ENCODE data around the gene KANTR. TPM values are rescaled to one million over a fixed set of nuclear protein-coding genes. Genes with fewer than 3 reads are reported as not detected.

The KANTR gene
- total RNA-seq, 1 experiment from 2014 or later, result 25.3 TPM

DNA sequence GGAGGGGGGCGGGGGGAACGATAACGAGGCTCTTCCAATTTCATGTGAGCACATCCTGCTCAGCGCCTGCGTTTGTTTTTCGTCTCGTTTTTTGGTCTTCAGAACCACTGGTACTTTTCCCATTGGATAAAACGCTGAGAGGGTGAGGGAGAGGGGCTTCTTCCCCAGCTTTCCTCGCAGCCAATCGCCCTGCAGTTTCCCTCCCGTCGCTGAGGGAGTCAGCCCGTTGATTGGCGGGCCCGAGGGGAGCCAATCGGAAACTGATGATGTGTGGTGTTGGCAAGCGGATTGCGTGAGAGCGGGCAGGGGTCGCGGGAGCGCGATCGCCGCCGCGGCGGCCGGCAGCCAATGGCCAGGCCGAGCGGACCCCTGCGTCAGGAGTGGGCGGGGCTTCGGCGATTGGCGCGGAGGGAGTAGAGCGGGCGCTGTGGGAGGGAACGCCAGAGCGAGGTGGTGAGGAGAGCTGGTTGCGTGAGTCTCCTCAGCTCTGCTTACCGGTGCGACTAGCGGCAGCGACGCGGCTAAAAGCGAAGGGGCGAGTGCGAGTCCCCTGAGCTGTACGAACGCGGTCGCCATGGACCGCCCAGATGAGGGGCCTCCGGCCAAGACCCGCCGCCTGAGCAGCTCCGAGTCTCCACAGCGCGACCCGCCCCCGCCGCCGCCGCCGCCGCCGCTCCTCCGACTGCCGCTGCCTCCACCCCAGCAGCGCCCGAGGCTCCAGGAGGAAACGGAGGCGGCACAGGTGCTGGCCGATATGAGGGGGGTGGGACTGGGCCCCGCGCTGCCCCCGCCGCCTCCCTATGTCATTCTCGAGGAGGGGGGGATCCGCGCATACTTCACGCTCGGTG is 11.8 kb upstream of the KANTR start, which contains the start of gene TSPYL2:
Gene TSPYL2 (plus strand): TSS at position 443 of the 848 bp plus-strand sequence. CDS start 132 bp downstream, at position 575.
- TF ChIP-seq, protein P1, sequence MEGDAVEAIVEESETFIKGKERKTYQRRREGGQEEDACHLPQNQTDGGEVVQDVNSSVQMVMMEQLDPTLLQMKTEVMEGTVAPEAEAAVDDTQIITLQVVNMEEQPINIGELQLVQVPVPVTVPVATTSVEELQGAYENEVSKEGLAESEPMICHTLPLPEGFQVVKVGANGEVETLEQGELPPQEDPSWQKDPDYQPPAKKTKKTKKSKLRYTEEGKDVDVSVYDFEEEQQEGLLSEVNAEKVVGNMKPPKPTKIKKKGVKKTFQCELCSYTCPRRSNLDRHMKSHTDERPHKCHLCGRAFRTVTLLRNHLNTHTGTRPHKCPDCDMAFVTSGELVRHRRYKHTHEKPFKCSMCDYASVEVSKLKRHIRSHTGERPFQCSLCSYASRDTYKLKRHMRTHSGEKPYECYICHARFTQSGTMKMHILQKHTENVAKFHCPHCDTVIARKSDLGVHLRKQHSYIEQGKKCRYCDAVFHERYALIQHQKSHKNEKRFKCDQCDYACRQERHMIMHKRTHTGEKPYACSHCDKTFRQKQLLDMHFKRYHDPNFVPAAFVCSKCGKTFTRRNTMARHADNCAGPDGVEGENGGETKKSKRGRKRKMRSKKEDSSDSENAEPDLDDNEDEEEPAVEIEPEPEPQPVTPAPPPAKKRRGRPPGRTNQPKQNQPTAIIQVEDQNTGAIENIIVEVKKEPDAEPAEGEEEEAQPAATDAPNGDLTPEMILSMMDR (conservative IDR thresholded peaks at IDR 0.05), result no peak
- TF ChIP-seq EZH2 (IDR thresholded peaks at IDR 0.05; ENCODE audit: low read depth), result no peak
- no peaks in the 10 kb centered on the region for H3K9me3 ChIP-seq (ENCODE audit: insufficient read depth, low read depth)
- H3K27me3 ChIP-seq (ENCODE audit: insufficient read depth, low read depth), result no peaks in the 10 kb centered on the region
- H2AFZ ChIP-seq, result no peak within 1 kb of the TSS
- POLR2A ChIA-PET (ENCODE audit: unreplicated experiment), result interaction anchor here (0.5 to 1.0 kb wide), 8 partner anchors 39 to 1918 kb away, joined by 3 to 13 read pairs (median 4); partner anchors contain the start of gene APEX2
- no TSS peak for BruUV-seq (replicated peaks)
- intact Hi-C loops (cut with micrococcal nuclease; ENCODE audit: unreplicated experiment), result loop anchor here (1.0 kb wide), 1 partner anchor 11 kb away; no protein-coding TSS in a partner anchor
- DNase-seq, result peak; percentile 79 to 98
- H4K20me1 ChIP-seq (ENCODE audit: insufficient read depth), result no peaks in the 10 kb centered on the region
- H3K79me2 ChIP-seq (ENCODE audit: low read depth), result no peaks in the 10 kb centered on the region
- no peaks in the 10 kb centered on the region for H3K9me2 ChIP-seq (ENCODE audit: insufficient read depth)
- H3K27ac ChIP-seq, result 0 out of 2 replicates have a peak within 1 kb of the TSS, but pooled peaks have one; percentile 34
- no peaks in the 10 kb centered on the region for H3F3A ChIP-seq (ENCODE audit: insufficient read depth, low read depth)
- H3K4me3 ChIP-seq, result peak within 1 kb of the TSS; percentile 56
- peak within 1 kb of the TSS; percentile 65 for H3K4me2 ChIP-seq
- H3K36me3 ChIP-seq (ENCODE audit: low read depth), result no peaks in the 10 kb centered on the region
- CTCF ChIA-PET, result interaction anchor here (0.6 to 1.0 kb wide), 3 partner anchors 9 to 763 kb away, joined by 3 to 14 read pairs (median 7); no protein-coding TSS in a partner anchor
- no peaks in the 10 kb centered on the region for H3K4me1 ChIP-seq (replicated peaks; ENCODE audit: insufficient read depth)

DNA sequence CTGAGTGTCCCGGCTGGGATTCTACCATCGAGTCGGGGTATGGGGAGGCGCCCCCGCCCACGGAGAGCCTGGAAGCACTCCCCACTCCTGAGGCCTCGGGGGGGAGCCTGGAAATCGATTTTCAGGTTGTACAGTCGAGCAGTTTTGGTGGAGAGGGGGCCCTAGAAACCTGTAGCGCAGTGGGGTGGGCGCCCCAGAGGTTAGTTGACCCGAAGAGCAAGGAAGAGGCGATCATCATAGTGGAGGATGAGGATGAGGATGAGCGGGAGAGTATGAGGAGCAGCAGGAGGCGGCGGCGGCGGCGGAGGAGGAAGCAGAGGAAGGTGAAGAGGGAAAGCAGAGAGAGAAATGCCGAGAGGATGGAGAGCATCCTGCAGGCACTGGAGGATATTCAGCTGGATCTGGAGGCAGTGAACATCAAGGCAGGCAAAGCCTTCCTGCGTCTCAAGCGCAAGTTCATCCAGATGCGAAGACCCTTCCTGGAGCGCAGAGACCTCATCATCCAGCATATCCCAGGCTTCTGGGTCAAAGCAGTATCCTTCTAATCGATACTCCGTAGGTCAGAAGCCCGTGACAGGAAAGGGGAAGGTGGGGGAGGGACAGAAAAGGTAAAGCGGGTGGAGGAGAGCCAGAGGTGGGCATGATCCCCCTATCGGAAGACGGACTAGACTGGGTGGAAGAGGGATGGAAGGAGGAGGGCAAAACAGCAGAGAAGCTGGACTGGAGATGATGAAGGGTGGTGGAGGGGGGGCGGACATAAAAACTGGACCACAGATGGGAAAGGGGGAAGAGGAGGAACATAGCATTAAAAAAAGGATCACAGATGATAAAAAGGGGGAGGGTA is 10.9 kb upstream of the KANTR start:
- H3K4me3 ChIP-seq, result peak overlapping the region; percentile 56
- no peaks in the 10 kb centered on the region for H3K9me3 ChIP-seq (ENCODE audit: insufficient read depth, low read depth)
- TF ChIP-seq EZH2 (IDR thresholded peaks at IDR 0.05; ENCODE audit: low read depth), result no peak
- TF ChIP-seq, protein P1 (conservative IDR thresholded peaks at IDR 0.05), result no peak
- DNase-seq, result no peak
- peak overlapping the region; percentile 65 for H3K4me2 ChIP-seq
- H3K27ac ChIP-seq, result no peak overlapping the region
- CTCF ChIA-PET, result interaction anchor here (0.6 kb wide), 1 partner anchor 764 kb away, joined by 7 read pairs; no protein-coding TSS in a partner anchor
- no peaks in the 10 kb centered on the region for H3F3A ChIP-seq (ENCODE audit: insufficient read depth, low read depth)
- POLR2A ChIA-PET (ENCODE audit: unreplicated experiment), result interaction anchor here (0.5 to 1.0 kb wide), 3 partner anchors 38 to 1917 kb away, joined by 4 to 13 read pairs (median 5); partner anchors contain the start of gene APEX2
- no peaks in the 10 kb centered on the region for H3K9me2 ChIP-seq (ENCODE audit: insufficient read depth)
- H2AFZ ChIP-seq, result no peak overlapping the region
- H3K36me3 ChIP-seq (ENCODE audit: low read depth), result no peaks in the 10 kb centered on the region
- intact Hi-C loops (cut with micrococcal nuclease; ENCODE audit: unreplicated experiment), result loop anchor here (1.0 kb wide), 1 partner anchor 10 kb away; no protein-coding TSS in a partner anchor
- no peaks in the 10 kb centered on the region for H3K4me1 ChIP-seq (replicated peaks; ENCODE audit: insufficient read depth)
- BruUV-seq (replicated peaks), result TSS peak; percentile 56
- H4K20me1 ChIP-seq (ENCODE audit: insufficient read depth), result no peaks in the 10 kb centered on the region
- no peaks in the 10 kb centered on the region for H3K27me3 ChIP-seq (ENCODE audit: insufficient read depth, low read depth)
- no peaks in the 10 kb centered on the region for H3K79me2 ChIP-seq (ENCODE audit: low read depth)

DNA sequence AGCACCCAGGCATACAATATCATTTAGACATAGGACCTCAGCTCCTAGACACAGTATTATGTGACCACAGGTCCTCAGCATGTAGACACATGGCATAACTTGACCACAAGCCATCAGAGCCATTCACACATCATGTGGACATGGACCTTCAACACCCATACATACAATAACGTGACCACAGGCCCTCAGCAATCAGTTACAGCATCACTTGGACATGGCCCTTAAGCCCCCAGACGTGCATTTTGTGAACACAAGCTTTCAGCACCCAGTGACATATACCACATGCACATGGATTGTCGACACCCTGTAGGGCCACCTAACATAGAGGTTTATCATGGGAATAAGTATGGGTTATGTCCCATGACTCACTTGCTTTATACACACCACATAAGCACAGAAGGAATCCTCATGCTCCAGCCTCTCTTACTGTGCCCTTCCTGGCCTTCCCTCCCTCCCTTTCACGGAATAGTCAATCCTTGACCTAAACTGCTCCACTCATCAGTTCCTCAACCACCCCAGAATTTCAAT is 9.8 kb upstream of the KANTR start:
- Histone ChIP-seq H3K36me3 (ENCODE audit: low read depth) (no peaks in the 10 kb centered on the region), H4K20me1 (ENCODE audit: insufficient read depth) (no peaks in the 10 kb centered on the region), H3K4me3 (no peak overlapping the region), H3F3A (ENCODE audit: insufficient read depth, low read depth) (no peaks in the 10 kb centered on the region), H3K79me2 (ENCODE audit: low read depth) (no peaks in the 10 kb centered on the region), H3K4me1 (replicated peaks; ENCODE audit: insufficient read depth) (no peaks in the 10 kb centered on the region), H3K4me2 (no peak overlapping the region), H3K27ac (no peak overlapping the region), H3K9me3 (ENCODE audit: insufficient read depth, low read depth) (no peaks in the 10 kb centered on the region), H3K27me3 (ENCODE audit: insufficient read depth, low read depth) (no peaks in the 10 kb centered on the region), H3K9me2 (ENCODE audit: insufficient read depth) (no peaks in the 10 kb centered on the region), H2AFZ (no peak overlapping the region)
- TSS peak; percentile 27 for BruUV-seq (replicated peaks)
- DNase-seq, result no peak
- TF ChIP-seq, protein P1 (conservative IDR thresholded peaks at IDR 0.05), result no peak
- no peak for TF ChIP-seq EZH2 (IDR thresholded peaks at IDR 0.05; ENCODE audit: low read depth)
- CTCF ChIA-PET, result no interaction called here
- intact Hi-C loops (cut with micrococcal nuclease; ENCODE audit: unreplicated experiment), result no loop called here
- POLR2A ChIA-PET (ENCODE audit: unreplicated experiment), result no interaction called here

Data from PC-9 (cell line).